HL-60 (cell line): ENCODE measurements around the gene LSAMP.

Experiments
- CTCF ChIP-seq: IDR thresholded peaks from one replicate; pipeline ENCODE4 v1.5.1; 2011; ENCODE audit warnings: low read length, control low read depth, inconsistent platforms; ENCODE audit not compliant: insufficient read depth
- GABPA ChIP-seq: IDR thresholded peaks from 2 replicates; pipeline ENCODE4 v1.6.1; 2012; ENCODE audit warnings: low read depth

GRCh38 chr3:115932807-115933206, 512.5 kb downstream of the LSAMP start:
- TF ChIP-seq CTCF (no peak), GABPA (no peak)
